CD4-positive, alpha-beta memory T cell (primary cell): ENCODE data around the gene BPIFB3. TPM values are rescaled to one million over a fixed set of nuclear protein-coding genes. Genes with fewer than 3 reads are reported as not detected.
A peak's percentile ranks its signal among the peaks of the same experiment; 100 is the strongest.
"Not testable (repeated sequence)": the region's sequence is repeated elsewhere in the genome, so short reads cannot be mapped to it uniquely, and the experiment has no call there.

Experiments
- CTCF ChIA-PET: fragments of 350-600 bp; sonication (Branson Sonifier 250); formaldehyde crosslinking; loops from one replicate; lab custom pipeline; 2021; ENCODE audit warnings: inconsistent platforms; ENCODE audit not compliant: partially characterized antibody; lab: Charles Lee
- POLR2A ChIA-PET: fragments of 350-600 bp; sonication (Branson Sonifier 250); formaldehyde crosslinking; loops from one replicate; lab custom pipeline; 2021; ENCODE audit not compliant: partially characterized antibody; lab: Charles Lee
- DNase-seq, 5 donors: peaks; one replicate each; pipeline versions ENCODE4 v3.0.0 to v3.0.0-alpha.2; 2020 to 2022; ENCODE audit warnings: mixed read lengths in 1 of 5
- H3K27ac ChIP-seq: one replicate; pipeline ENCODE4 v1.7.0; 2013; ENCODE audit warnings: low read depth, low read length
- H3K27me3 ChIP-seq: 2 replicates; pipeline ENCODE4 v1.7.0; 2013; ENCODE audit warnings: mild to moderate bottlenecking, low read length, moderate library complexity; ENCODE audit not compliant: insufficient read depth
- H3K36me3 ChIP-seq: 2 replicates; pipeline ENCODE4 v1.7.0; 2013; ENCODE audit warnings: mild to moderate bottlenecking, low read length, moderate library complexity; ENCODE audit not compliant: insufficient read depth
- H3K4me1 ChIP-seq: 2 replicates; pipeline ENCODE4 v1.7.0; 2013; ENCODE audit warnings: mild to moderate bottlenecking, low read length, moderate library complexity; ENCODE audit not compliant: insufficient read depth
- H3K4me3 ChIP-seq, 2 donors: one replicate each; pipeline ENCODE4 v1.7.0; 2013; ENCODE audit warnings: low read length in 2 of 2, mild to moderate bottlenecking in 1 of 2
- H3K9me3 ChIP-seq, 2 donors: one replicate each; pipeline ENCODE4 v1.7.0; 2013; ENCODE audit warnings: low read length in 2 of 2, control low read depth in 1 of 2; ENCODE audit not compliant: control insufficient read depth in 1 of 2
- H3K27ac Mint-ChIP-seq, 7 donors: one replicate each; pipeline ENCODE4 v1.8.0; 2020 to 2021; ENCODE audit warnings: mixed read lengths in 7 of 7, mild to moderate bottlenecking in 6 of 7, inconsistent platforms in 3 of 7, moderate library complexity in 3 of 7
- H3K27me3 Mint-ChIP-seq, 2 donors: one replicate each; pipeline ENCODE4 v1.8.0; 2020 to 2021; ENCODE audit warnings: mixed read lengths in 2 of 2
- H3K36me3 Mint-ChIP-seq, 2 donors: one replicate each; pipeline ENCODE4 v1.8.0; 2020 to 2021; ENCODE audit warnings: mixed read lengths in 2 of 2, inconsistent platforms in 1 of 2, mild to moderate bottlenecking in 1 of 2
- H3K4me1 Mint-ChIP-seq, 4 donors: one replicate each; pipeline ENCODE4 v1.8.0; 2020 to 2021; ENCODE audit warnings: mixed read lengths in 4 of 4, mild to moderate bottlenecking in 1 of 4
- H3K4me3 Mint-ChIP-seq, 8 donors: one replicate each; pipeline ENCODE4 v1.8.0; 2020 to 2021; ENCODE audit warnings: mixed read lengths in 8 of 8, mild to moderate bottlenecking in 7 of 8, moderate library complexity in 6 of 8, inconsistent platforms in 3 of 8
- H3K9me3 Mint-ChIP-seq, 8 donors: one replicate each; pipeline ENCODE4 v1.8.0; 2020 to 2021; ENCODE audit warnings: mixed read lengths in 8 of 8, mild to moderate bottlenecking in 5 of 8, inconsistent platforms in 3 of 8, moderate library complexity in 1 of 8
- intact Hi-C: fragments of 100-400 bp; cut with micrococcal nuclease; formaldehyde crosslinking; loops from one replicate; pipeline ENCODE4 v1.15.1; 2023
- polyA plus RNA-seq, 2 donors: library from polyadenylated mRNA; unstranded; fragments of 300-500 nt; fragmentation: Illumina TruSeq; gene quantifications; one replicate each; pipeline ENCODE4 v1.2.3, GENCODE V29; 2021
- total RNA-seq, 2 experiments: library from RNA; stranded (reverse); gene quantifications; one replicate each; pipeline ENCODE4 v1.2.3, GENCODE V29; 2021

Gene BPIFB3
- total and polyA plus RNA-seq, 4 experiments from 2014 or later: not detected

DNA sequence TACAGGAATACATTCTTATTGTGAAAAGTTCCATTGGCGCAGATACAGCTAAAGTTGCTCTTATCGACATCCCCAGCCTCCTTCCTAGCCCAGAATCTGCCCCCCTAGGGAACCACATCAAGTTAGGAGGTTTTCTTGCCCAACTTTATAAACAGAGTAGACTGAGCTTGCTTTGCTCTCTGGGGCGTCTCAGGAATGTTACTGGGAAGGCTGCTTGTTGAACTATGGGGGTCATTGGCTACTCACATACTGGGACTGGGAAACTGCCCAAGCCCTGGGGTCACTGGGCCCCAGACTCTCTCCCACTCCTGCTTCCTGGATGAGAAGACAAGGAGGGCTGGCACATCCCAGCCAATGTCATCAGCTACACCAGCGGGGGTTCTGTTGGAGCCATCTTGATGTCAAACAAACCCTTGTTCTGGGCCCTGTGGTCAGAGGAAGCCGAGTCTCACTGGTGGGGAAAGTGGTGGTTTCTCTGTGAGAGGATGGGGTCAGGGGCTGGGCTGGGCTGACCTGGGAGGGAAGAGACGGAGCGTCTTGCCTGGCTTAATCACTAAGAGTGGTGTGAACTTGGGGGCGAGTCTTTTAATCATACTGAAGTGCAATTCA, 51.7 kb downstream of the BPIFB3 start:
- ChIA-PET POLR2A (no interaction called here), CTCF (interaction anchor here (0.8 kb wide), 1 partner anchor 210 kb away, joined by 3 read pairs; no protein-coding TSS in a partner anchor)
- H3K36me3 Mint-ChIP-seq: no peaks in the 10 kb centered on the region
- H3K9me3 ChIP-seq: no peaks in the 10 kb centered on the region
- H3K9me3 Mint-ChIP-seq: peaks cover 0 to 1% (median 0%) of the 10 kb centered on the region in 8 donors
- H3K4me1 ChIP-seq: no peaks in the 10 kb centered on the region
- H3K4me3 Mint-ChIP-seq: no peak overlapping the region
- H3K4me1 Mint-ChIP-seq: no peaks in the 10 kb centered on the region
- no peak overlapping the region for H3K4me3 ChIP-seq
- DNase-seq: no peak
- H3K27me3 Mint-ChIP-seq: peaks cover 3 to 4% of the 10 kb centered on the region in 2 donors
- no peaks in the 10 kb centered on the region for H3K36me3 ChIP-seq
- no peak overlapping the region for H3K27ac ChIP-seq
- H3K27me3 ChIP-seq: no peaks in the 10 kb centered on the region
- intact Hi-C loops: no loop called here
- H3K27ac Mint-ChIP-seq: no peak overlapping the region

GRCh38 chr20:33106058-33106620, 52.4 kb downstream of the BPIFB3 start:
- CTCF ChIA-PET: interaction anchor here (0.8 kb wide), 1 partner anchor 211 kb away, joined by 3 read pairs; no protein-coding TSS in a partner anchor
- POLR2A ChIA-PET, DNase-seq, H3K27ac ChIP-seq, H3K9me3 Mint-ChIP-seq, H3K4me1 Mint-ChIP-seq, H3K27me3 Mint-ChIP-seq, H3K27me3 ChIP-seq, H3K36me3 ChIP-seq, H3K36me3 Mint-ChIP-seq, H3K4me3 ChIP-seq, intact Hi-C loops, H3K9me3 ChIP-seq, H3K4me1 ChIP-seq, H3K4me3 Mint-ChIP-seq: not testable (repeated sequence)
- H3K27ac Mint-ChIP-seq: peak overlapping the region in 2 of 7 donors; percentile 15 to 56

DNA sequence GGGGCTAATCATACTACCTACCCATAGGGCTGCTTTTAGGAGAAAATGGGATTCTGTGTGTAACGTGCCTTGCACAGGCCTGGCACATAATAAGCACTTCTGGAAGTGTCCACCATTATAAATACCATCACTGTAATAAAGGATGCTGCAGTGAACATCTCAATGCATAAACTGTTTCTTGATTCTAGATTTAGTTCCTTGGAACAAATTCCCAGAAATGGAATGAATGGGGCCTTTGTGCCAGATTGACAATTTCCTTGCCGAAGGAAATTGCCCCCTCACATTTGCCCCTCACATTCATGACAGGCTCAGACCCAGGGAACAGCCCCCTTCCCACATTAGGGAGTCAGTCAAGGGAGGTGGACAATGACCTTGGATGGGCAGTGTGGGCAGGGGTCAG, 55.0 kb downstream of the BPIFB3 start:
- no peak overlapping the region for H3K4me3 ChIP-seq
- ChIA-PET POLR2A (no interaction called here), CTCF (no interaction called here)
- Mint-ChIP-seq H3K4me3 (no peak overlapping the region), H3K27ac (no peak overlapping the region), H3K27me3 (peaks cover 0 to 4% of the 10 kb centered on the region in 2 donors), H3K9me3 (no peaks in the 10 kb centered on the region), H3K4me1 (no peaks in the 10 kb centered on the region), H3K36me3 (no peaks in the 10 kb centered on the region)
- intact Hi-C loops: no loop called here
- no peaks in the 10 kb centered on the region for H3K4me1 ChIP-seq
- H3K27ac ChIP-seq: no peak overlapping the region
- H3K9me3 ChIP-seq: no peaks in the 10 kb centered on the region
- H3K27me3 ChIP-seq: no peaks in the 10 kb centered on the region
- no peak for DNase-seq
- no peaks in the 10 kb centered on the region for H3K36me3 ChIP-seq

GRCh38 chr20:33110147-33110825, 56.6 kb downstream of the BPIFB3 start:
- Mint-ChIP-seq H3K27ac (no peak overlapping the region), H3K4me3 (no peak overlapping the region), H3K4me1 (no peaks in the 10 kb centered on the region), H3K27me3 (peaks cover 0 to 2% of the 10 kb centered on the region in 2 donors), H3K36me3 (no peaks in the 10 kb centered on the region), H3K9me3 (peaks cover 0 to 3% (median 0%) of the 10 kb centered on the region in 8 donors)
- no peak overlapping the region for H3K4me3 ChIP-seq
- DNase-seq: no peak
- H3K27me3 ChIP-seq: no peaks in the 10 kb centered on the region
- H3K9me3 ChIP-seq: no peaks in the 10 kb centered on the region
- ChIA-PET POLR2A (interaction anchor here (0.6 kb wide), 1 partner anchor 451 kb away, joined by 3 read pairs; no protein-coding TSS in a partner anchor), CTCF (interaction anchor here (0.7 kb wide), 1 partner anchor 173 kb away, joined by 3 read pairs; no protein-coding TSS in a partner anchor)
- no peak overlapping the region for H3K27ac ChIP-seq
- no peaks in the 10 kb centered on the region for H3K36me3 ChIP-seq
- no peaks in the 10 kb centered on the region for H3K4me1 ChIP-seq
- intact Hi-C loops: no loop called here

DNA sequence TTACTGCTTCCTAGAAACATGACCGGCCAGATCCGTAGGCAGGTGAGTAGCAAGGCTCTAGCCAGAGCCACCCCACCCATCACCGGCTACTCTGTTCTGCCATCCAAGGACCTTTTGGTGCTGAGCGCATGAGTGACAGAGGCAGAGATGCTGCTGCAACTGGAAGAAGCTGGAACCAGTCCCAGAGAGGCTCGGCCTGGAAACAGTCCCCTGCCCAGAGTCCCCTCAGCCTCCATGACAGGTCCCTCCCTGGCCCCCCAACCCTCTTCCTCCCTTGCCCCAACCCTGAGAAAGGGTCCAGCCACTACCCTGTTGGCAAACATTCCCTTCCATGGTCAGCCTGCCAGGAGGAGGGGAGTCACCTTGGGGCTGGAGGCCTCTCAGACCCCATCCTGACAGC, 57.6 kb downstream of the BPIFB3 start:
- H3K4me3 Mint-ChIP-seq: no peak overlapping the region
- CTCF ChIA-PET: no interaction called here

DNA sequence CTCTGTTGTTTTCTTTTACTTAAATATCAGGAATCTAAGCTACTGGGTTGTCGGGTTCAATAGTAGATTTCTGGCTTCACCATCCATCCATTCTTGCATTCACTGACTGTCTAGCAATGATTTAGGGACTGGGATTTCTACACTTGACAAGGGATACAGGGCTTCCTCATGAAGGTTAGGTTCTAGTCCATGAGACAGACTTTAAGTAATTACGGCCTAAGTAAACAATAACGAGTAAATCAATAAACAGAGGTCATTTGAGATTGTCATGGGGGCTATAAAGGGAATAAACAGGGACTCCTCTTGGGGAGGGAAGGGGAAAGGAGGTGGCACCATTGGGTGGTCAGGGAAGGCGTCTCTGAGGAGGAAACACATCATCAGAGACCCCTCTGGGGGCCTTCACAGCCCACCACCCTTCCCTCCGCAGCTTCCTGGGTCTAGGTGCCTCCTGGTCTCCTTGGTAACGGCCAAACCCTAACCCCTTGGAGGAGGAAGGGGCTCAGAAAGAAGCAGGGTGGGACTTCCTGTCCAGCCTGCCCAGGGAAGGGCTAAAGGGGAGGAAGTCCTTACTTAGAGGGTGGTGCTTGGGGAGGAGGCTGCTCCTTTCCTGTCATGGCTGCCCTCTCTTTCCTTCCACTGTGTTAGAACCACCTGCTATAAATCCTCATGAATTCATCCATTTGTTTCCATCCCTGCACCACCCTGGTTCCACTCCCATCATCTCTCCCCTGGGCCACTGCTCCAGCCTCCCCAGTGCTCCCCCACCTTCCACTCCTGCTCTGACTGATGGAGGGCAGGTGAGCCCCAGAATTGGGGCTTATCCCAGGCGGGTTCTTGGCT, 59.1 kb downstream of the BPIFB3 start:
- Mint-ChIP-seq H3K4me1 (no peaks in the 10 kb centered on the region), H3K27ac (no peak overlapping the region), H3K36me3 (no peaks in the 10 kb centered on the region), H3K9me3 (peaks cover 0 to 3% (median 0%) of the 10 kb centered on the region in 8 donors), H3K27me3 (peaks cover 0 to 4% of the 10 kb centered on the region in 2 donors), H3K4me3 (no peak overlapping the region)
- no peaks in the 10 kb centered on the region for H3K4me1 ChIP-seq
- POLR2A ChIA-PET: no interaction called here
- no peak for DNase-seq
- intact Hi-C loops: no loop called here
- H3K36me3 ChIP-seq: no peaks in the 10 kb centered on the region
- no peaks in the 10 kb centered on the region for H3K9me3 ChIP-seq
- CTCF ChIA-PET: no interaction called here
- no peaks in the 10 kb centered on the region for H3K27me3 ChIP-seq
- H3K4me3 ChIP-seq: no peak overlapping the region
- H3K27ac ChIP-seq: no peak overlapping the region

More for the DNA sequence above, 57.6 kb downstream of the BPIFB3 start:
- POLR2A ChIA-PET: no interaction called here
- Histone ChIP-seq H3K4me1 (no peaks in the 10 kb centered on the region), H3K9me3 (no peaks in the 10 kb centered on the region), H3K36me3 (no peaks in the 10 kb centered on the region), H3K27ac (no peak overlapping the region), H3K27me3 (no peaks in the 10 kb centered on the region), H3K4me3 (no peak overlapping the region)
- no peaks in the 10 kb centered on the region for H3K4me1 Mint-ChIP-seq
- H3K9me3 Mint-ChIP-seq: peaks cover 0 to 3% (median 0%) of the 10 kb centered on the region in 8 donors
- H3K27me3 Mint-ChIP-seq: peaks cover 0 to 3% of the 10 kb centered on the region in 2 donors
- DNase-seq: no peak
- intact Hi-C loops: no loop called here
- no peaks in the 10 kb centered on the region for H3K36me3 Mint-ChIP-seq
- no peak overlapping the region for H3K27ac Mint-ChIP-seq
